OCI-LY1 (cell line): ENCODE data around the gene INS.

Experiments used
- EZH2 ChIP-seq: fragments of 200-600 bp; sonication (generic), shearing (Covaris generic); IDR thresholded peaks from 2 replicates; pipeline ENCODE4 v1.8.0; 2017; ENCODE audit warnings: borderline replicate concordance, mixed run types, mild to moderate bottlenecking, antibody characterized with exemption, low read length, moderate library complexity, mixed read lengths
- TF ChIP-seq, protein P1 (sequence below): fragments of 200-600 bp; sonication (generic), shearing (Covaris generic); IDR thresholded peaks from 2 replicates; pipeline ENCODE4 v1.5.1; 2017; ENCODE audit warnings: mild to moderate bottlenecking, antibody characterized with exemption, low read length, moderate library complexity, mixed read lengths

DNA sequence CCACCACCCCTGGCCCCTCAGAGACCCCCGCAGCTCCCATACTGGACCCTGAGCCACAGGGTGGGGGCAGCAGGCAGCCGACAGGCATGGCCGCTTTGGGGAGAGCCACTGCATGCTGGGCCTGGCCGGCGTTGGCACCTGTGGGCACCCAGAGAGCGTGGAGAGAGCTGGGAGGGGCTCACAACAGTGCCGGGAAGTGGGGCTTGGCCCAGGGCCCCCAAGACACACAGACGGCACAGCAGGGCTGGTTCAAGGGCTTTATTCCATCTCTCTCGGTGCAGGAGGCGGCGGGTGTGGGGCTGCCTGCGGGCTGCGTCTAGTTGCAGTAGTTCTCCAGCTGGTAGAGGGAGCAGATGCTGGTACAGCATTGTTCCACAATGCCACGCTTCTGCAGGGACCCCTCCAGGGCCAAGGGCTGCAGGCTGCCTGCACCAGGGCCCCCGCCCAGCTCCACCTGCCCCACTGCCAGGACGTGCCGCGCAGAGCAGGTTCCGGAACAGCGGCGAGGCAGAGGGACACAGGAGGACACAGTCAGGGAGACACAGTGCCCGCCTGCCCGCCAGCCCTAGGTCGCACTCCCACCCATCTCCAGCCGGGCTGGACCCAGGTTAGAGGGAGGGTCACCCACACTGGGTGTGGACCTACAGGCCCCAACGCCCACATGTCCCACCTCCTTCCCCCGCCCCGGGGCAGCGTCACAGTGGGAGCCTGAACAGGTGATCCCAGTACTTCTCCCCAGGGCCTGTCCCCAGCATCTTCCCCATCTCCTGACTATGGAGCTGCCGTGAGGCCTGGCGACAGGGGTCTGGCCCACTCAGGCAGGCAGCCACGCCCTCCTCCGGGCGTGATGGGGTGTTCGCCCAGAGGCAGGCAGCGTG is 1.2 kb downstream of the INS start:
- TF ChIP-seq, protein P1, sequence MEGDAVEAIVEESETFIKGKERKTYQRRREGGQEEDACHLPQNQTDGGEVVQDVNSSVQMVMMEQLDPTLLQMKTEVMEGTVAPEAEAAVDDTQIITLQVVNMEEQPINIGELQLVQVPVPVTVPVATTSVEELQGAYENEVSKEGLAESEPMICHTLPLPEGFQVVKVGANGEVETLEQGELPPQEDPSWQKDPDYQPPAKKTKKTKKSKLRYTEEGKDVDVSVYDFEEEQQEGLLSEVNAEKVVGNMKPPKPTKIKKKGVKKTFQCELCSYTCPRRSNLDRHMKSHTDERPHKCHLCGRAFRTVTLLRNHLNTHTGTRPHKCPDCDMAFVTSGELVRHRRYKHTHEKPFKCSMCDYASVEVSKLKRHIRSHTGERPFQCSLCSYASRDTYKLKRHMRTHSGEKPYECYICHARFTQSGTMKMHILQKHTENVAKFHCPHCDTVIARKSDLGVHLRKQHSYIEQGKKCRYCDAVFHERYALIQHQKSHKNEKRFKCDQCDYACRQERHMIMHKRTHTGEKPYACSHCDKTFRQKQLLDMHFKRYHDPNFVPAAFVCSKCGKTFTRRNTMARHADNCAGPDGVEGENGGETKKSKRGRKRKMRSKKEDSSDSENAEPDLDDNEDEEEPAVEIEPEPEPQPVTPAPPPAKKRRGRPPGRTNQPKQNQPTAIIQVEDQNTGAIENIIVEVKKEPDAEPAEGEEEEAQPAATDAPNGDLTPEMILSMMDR, result no peak
- TF ChIP-seq EZH2, result no peak
